ENCODE data around the gene BRK1.
"Not testable (repeated sequence)": the region's sequence is repeated elsewhere in the genome, so short reads cannot be mapped to it uniquely, and the experiment has no call there.

The BRK1 gene

GRCh38 chr3:10145685-10146084 is 30.2 kb downstream of the BRK1 start:
- DNase-seq: no peak

GRCh38 chr3:10149226-10149625 is 33.8 kb downstream of the BRK1 start:
- no peak for DNase-seq

- DNase-seq: no peak
Observed at GRCh38 chr3:10150987-10151386, 35.5 kb downstream of the BRK1 start.

GRCh38 chr3:10154335-10155122 is 39.1 kb downstream of the BRK1 start:
- no peak for DNase-seq

- DNase-seq: no peak
Observed at GRCh38 chr3:10155123-10155472, 39.6 kb downstream of the BRK1 start.

GRCh38 chr3:10155658-10156057 is 40.2 kb downstream of the BRK1 start:
- no peak for DNase-seq

GRCh38 chr3:10157031-10157430 is 41.6 kb downstream of the BRK1 start:
- DNase-seq: no peak

GRCh38 chr3:10158555-10158954 is 43.1 kb downstream of the BRK1 start:
- DNase-seq: not testable (repeated sequence)

GRCh38 chr3:10160346-10160745 is 44.9 kb downstream of the BRK1 start:
- DNase-seq: no peak

- DNase-seq: no peak
Observed at GRCh38 chr3:10160925-10161324, 45.5 kb downstream of the BRK1 start.

- DNase-seq: no peak
Observed at GRCh38 chr3:10162185-10162584, 46.7 kb downstream of the BRK1 start.

GRCh38 chr3:10164201-10164545 is 48.7 kb downstream of the BRK1 start:
- not testable (repeated sequence) for DNase-seq

- DNase-seq: no peak
Observed at GRCh38 chr3:10164546-10165393, 49.3 kb downstream of the BRK1 start, which contains the start of gene IRAK2. Gene IRAK2 (plus strand): TSS chr3:10164919. CDS start chr3:10164955, 36 bp downstream.

- no peak for DNase-seq
Observed at GRCh38 chr3:10166213-10166604, 50.7 kb downstream of the BRK1 start.

- DNase-seq: no peak
Observed at GRCh38 chr3:10169000-10169496, 53.6 kb downstream of the BRK1 start.

- DNase-seq: no peak
Observed at GRCh38 chr3:10170915-10171478, 55.5 kb downstream of the BRK1 start.

GRCh38 chr3:10173095-10173925 is 57.8 kb downstream of the BRK1 start:
- no peak for DNase-seq

- no peak for DNase-seq
Observed at GRCh38 chr3:10173926-10174435, 58.5 kb downstream of the BRK1 start.

- not testable (repeated sequence) for DNase-seq
Observed at GRCh38 chr3:10175334-10175733, 59.9 kb downstream of the BRK1 start.

GRCh38 chr3:10176150-10176549 is 60.7 kb downstream of the BRK1 start:
- not testable (repeated sequence) for DNase-seq
